GM12892 (cell line): ENCODE data around the gene ZNF862.

ENCODE experiments used
- POLR2A ChIP-seq: IDR thresholded peaks from 2 replicates; pipeline ENCODE4 v1.6.1; 2011; ENCODE audit warnings: low read depth, low read length, control low read depth
- POLR2AphosphoS5 ChIP-seq: IDR thresholded peaks from 2 replicates; pipeline ENCODE4 v1.6.1; 2011; ENCODE audit warnings: low read depth, low read length, control low read depth
- TAF1 ChIP-seq: IDR thresholded peaks from 2 replicates; pipeline ENCODE4 v1.6.1; 2011; ENCODE audit warnings: low read depth, mild to moderate bottlenecking, control low read depth, low read length, borderline replicate concordance

- TF ChIP-seq POLR2AphosphoS5 (no peak), TAF1 (no peak), POLR2A (no peak)
Measured at GRCh38 chr7:149820622-149821190, 17.5 kb upstream of the ZNF862 start.
